Nucleus accumbens (tissue), 56 donors: ENCODE results near the gene ADAMTSL3.
"Not testable (repeated sequence)": the region's sequence is repeated elsewhere in the genome, so short reads cannot be mapped to it uniquely, and the experiment has no call there.

ENCODE experiments used
- DNase-seq, 56 donors: peaks; one replicate each; lab custom pipeline; 2025; lab: John Stamatoyannopoulos, UW

Gene ADAMTSL3

GRCh38 chr15:84001655-84002054 lies 347.7 kb downstream of the ADAMTSL3 start:
- no peak for DNase-seq

GRCh38 chr15:84003791-84004503 lies 350.0 kb downstream of the ADAMTSL3 start:
- DNase-seq: no peak

DNA sequence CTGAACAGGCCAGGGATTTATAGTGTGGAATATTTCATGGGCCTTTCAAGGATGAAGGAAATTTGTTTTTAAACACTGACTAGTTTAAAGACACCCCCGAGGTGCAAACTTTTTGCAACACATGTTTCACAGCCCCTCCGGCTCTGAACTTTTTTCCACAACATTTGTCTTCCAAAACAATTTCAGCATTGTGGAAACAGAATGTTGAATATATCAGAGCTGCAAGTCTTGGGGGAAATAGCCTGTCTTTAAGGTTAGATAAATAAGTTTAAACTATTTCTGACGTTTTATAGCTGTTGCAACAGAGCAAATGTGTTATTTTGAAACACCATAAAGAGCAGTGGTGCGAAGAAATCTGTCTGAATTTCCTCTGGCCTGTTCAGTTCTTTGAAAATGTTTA lies 352.5 kb downstream of the ADAMTSL3 start:
- no peak for DNase-seq

DNA sequence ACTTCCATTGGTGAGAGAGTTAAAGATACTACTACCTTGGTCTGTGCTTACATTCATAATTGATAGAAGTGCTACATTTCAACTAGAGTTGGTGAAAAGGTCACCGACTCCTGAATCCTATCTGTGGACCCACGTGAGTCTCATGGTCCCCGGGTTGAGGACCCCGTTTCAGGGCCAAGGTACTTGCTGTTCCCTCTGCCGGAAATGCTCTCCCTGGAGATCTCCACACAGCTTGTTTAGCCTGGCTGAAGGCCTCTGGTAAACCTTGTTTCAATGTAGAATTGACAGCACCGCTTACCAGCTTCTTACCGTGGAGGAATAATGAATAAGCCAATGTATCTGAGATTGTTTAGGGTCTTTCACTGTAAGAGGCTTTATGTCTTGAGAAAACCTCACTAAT lies 355.7 kb downstream of the ADAMTSL3 start:
- no peak for DNase-seq

- no peak for DNase-seq
Measured at GRCh38 chr15:84010246-84010645, 356.3 kb downstream of the ADAMTSL3 start.

GRCh38 chr15:84016371-84016770 lies 362.4 kb downstream of the ADAMTSL3 start:
- DNase-seq: no peak

- DNase-seq: no peak
Measured at GRCh38 chr15:84022516-84022915, 368.6 kb downstream of the ADAMTSL3 start.

DNA sequence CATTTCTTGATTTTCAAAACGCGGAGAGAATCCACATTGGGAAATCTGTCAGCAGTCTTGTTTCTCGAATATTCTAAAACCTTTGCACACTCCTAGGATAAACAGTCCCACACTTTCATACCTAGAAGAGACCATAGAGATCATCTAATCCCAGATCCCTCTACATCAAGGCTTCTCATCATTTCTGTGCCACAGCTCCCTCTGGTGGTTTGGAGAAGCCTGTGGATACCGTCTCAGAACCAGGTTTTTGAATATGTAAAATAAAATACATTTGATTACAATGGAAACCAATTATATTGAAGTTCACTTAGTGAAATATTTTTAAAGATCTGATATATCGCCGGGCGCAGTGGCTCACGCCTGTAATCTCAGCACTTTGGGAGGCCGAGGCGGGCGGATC lies 369.7 kb downstream of the ADAMTSL3 start:
- no peak for DNase-seq

GRCh38 chr15:84033793-84034553 lies 380.1 kb downstream of the ADAMTSL3 start:
- no peak for DNase-seq

GRCh38 chr15:84034578-84035398 lies 380.9 kb downstream of the ADAMTSL3 start:
- no peak for DNase-seq

GRCh38 chr15:84035399-84035766 lies 381.5 kb downstream of the ADAMTSL3 start:
- DNase-seq: no peak

DNA sequence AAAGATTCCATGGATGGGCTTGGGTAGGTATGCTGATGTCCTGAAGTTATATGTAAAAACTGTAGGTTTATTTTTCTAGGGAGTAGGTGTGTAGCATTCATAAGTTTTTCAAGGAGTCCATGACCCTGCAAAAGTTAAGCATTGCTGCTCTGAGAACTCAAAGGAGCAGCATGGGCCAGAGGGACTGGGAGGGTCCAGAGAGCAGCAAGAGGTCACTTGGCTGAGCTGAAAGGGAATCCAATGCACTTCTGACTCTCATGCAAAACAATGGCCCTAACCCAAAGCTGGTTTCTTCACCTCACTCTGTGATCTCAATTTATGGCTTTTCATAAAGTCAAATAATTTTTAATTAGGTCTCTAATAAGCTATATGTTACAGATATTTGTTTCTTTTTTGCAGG lies 383.4 kb downstream of the ADAMTSL3 start:
- DNase-seq: no peak

DNA sequence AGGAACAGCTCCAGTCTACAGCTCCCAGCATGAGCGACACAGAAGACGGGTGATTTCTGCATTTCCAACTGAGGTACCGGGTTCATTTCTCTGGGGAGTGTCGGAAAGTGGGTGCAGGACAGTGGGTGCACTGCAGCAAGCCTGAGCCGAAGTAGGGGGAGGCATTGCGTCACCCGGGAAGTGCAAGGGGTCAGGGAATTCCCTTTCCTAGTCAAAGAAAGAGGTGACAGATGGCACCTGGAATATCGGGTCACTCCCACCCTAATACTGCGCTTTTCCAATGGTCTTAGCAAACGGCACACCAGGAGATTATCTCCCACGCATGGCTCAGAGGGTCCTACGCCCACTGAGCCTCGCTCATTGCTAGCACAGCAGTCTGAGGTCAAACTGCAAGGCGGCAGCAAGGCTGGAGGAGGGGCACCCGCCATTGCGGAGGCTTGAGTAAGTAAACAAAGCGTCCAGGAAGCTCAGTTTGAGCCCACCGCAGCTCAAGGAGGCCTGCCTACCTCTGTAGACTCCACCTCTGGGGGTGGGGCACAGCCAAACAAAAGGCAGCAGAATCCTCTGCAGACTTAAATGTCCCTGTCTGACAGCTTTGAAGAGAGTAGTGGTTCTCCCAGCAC lies 388.6 kb downstream of the ADAMTSL3 start:
- DNase-seq: not testable (repeated sequence)

DNA sequence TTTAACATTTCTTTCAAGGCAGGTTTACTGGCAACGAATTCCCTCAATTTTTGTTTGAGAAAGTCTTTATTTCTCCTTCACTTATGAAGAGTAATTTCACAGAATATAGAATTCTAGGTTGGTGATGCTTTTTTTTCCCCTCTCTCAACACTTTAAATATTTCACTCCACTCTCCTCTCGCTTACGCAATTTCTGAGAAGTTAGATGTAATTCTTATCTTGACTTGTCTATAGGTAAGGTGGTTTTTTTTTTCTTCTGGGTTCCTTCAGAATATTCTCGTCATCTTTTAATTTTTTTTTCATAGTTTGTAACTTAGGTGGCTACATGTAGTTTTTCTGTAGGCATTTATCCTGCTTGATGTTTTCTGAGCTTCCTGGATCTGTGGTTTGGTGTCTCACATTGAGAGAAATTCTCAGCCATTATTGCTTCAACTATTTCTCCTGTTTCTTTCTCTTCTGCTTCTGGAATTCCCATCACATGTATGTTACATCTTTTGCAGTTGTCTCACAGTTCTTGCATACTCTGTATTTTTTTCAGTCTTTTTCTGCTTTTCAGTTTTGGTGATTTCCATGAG lies 392.2 kb downstream of the ADAMTSL3 start:
- DNase-seq: no peak

GRCh38 chr15:84049480-84049879 lies 395.6 kb downstream of the ADAMTSL3 start:
- not testable (repeated sequence) for DNase-seq

DNA sequence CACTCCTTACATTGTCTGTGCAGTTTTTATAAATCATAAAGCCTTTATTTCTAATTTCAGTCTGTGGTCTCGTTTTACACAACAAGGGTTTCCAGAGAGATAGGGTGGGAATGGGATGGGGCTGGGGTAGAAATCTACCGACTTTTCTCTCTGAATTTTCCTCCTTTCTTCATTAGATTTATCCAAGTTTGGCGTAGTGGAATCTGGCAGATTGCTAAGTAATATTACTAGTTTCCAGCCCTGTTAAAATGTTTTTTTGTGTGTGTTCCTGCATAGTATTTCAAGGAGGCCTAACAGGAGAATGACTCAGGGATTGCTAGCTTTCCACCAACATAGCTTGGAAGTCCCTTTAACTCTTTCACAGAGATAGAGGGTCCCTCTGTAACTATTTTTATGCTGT lies 396.2 kb downstream of the ADAMTSL3 start:
- DNase-seq: no peak

DNA sequence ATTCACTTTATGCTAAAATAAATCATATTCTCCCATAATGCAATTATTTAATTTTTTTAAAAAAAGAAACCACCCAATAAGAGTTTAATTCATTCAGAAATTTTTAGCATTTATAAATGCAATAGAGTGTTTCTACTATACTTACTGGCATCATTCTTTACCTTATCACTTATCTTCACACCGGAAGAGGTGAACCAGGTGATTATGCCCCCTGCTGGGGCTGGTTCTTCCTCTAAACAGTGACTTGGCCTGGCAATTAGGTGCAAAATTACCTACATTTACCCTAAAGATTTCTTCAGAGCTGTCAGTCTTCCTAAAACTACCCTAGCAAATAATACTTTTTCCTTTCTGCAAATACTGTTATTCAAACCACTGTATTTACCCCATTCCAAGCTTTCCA lies 397.2 kb downstream of the ADAMTSL3 start:
- not testable (repeated sequence) for DNase-seq

DNA sequence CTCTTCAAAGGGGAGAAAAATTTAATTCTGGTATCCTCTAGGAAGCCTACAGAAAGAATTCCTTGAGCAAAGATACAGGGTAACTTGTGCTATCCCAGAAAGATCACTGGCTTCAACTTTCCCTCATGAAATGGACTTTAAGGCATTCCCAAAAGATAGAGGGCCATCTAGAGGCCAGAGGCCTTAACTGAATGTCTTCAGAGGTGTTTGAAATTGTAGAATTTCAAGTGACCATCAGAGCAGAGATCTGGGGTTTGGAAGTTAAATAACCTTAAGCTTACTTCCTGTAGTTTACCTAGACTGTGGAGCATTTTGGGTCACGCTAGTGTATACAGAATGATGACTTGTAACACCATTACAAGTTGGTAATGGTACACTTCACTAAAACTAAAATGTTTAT lies 400.6 kb downstream of the ADAMTSL3 start:
- DNase-seq: not testable (repeated sequence)

DNA sequence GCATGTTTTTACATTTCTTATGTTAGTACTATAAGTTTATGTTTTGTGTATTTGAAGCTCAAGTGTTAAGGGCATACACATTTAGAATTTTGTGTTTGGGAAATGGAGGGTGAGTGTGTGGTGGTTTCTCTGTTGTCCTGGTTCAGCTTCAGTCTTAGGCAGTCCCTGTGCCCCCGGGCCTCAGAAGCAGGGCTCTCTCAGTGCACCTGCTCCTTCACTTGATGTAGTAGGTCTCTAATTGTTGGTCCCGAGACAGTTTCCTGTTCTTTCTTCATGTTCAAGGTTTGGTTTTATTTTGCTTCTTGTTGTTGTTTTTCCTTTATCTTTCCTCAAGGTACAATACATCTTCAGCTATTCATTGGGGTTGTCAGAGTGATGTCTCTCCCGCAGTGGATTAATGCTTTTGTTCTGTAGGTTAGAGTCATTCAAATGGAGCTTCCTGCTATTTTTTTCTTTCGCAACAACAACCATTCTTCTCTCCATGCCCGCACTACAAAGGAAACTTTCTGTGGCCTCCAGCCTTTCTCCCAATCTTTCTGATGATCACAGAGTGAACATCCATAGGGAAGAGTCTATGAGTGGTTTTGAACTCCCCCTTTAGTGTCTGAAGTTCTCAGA lies 403.9 kb downstream of the ADAMTSL3 start:
- DNase-seq: no peak

GRCh38 chr15:84063674-84064073 lies 409.8 kb downstream of the ADAMTSL3 start:
- DNase-seq: not testable (repeated sequence)
